NCI-H69 (cell line): ENCODE data around the gene ZNF845.
A peak's percentile ranks its signal among the peaks of the same experiment; 100 is the strongest.
"Not testable (repeated sequence)": the region's sequence is repeated elsewhere in the genome, so short reads cannot be mapped to it uniquely, and the experiment has no call there.

Experiments
- DNase-seq: peaks from one replicate; lab custom pipeline; 2025; lab: John Stamatoyannopoulos, UW

Gene ZNF845

GRCh38 chr19:53333463-53334449, at the start of gene ZNF845:
TSS of gene ZNF845 (plus strand) at chr19:53333749. CDS start at chr19:53341308, 7,559 bp downstream.
- peak; percentile 96 for DNase-seq

- DNase-seq: no peak
Measured at GRCh38 chr19:53285087-53285486, 48.5 kb upstream of the ZNF845 start.

- no peak for DNase-seq
Measured at GRCh38 chr19:53290758-53291549, 42.6 kb upstream of the ZNF845 start.

GRCh38 chr19:53294786-53295441, 38.6 kb upstream of the ZNF845 start:
- DNase-seq: no peak

- DNase-seq: peak; percentile 25
Measured at GRCh38 chr19:53301341-53301740, 32.2 kb upstream of the ZNF845 start.

GRCh38 chr19:53308339-53308811, 25.2 kb upstream of the ZNF845 start:
- DNase-seq: peak; percentile 60

- DNase-seq: no peak
Measured at GRCh38 chr19:53311044-53311443, 22.5 kb upstream of the ZNF845 start.

GRCh38 chr19:53311897-53312296, 21.7 kb upstream of the ZNF845 start:
- DNase-seq: no peak

- DNase-seq: no peak
Measured at GRCh38 chr19:53328967-53329366, 4.6 kb upstream of the ZNF845 start.

GRCh38 chr19:53332484-53332883, 1.1 kb upstream of the ZNF845 start:
- peak; percentile 6 for DNase-seq

- peak; percentile 76 for DNase-seq
Measured at GRCh38 chr19:53333066-53333462, 485 bp upstream of the ZNF845 start.

GRCh38 chr19:53344403-53344802, 10.9 kb downstream of the ZNF845 start:
- DNase-seq: not testable (repeated sequence)

GRCh38 chr19:53355739-53356138, 22.2 kb downstream of the ZNF845 start:
- no peak for DNase-seq

GRCh38 chr19:53357821-53358581, 24.5 kb downstream of the ZNF845 start:
- DNase-seq: no peak

GRCh38 chr19:53360056-53360455, 26.5 kb downstream of the ZNF845 start:
- not testable (repeated sequence) for DNase-seq

GRCh38 chr19:53365134-53365898, 31.8 kb downstream of the ZNF845 start, which contains the start of gene ZNF525:
TSS of gene ZNF525 (plus strand) at chr19:53365705. CDS start at chr19:53372282, 6,577 bp downstream.
- DNase-seq: peak; percentile 96

GRCh38 chr19:53365899-53366493, 32.4 kb downstream of the ZNF845 start:
- DNase-seq: peak; percentile 67

GRCh38 chr19:53372196-53372595, 38.6 kb downstream of the ZNF845 start:
- no peak for DNase-seq

- DNase-seq: no peak
Measured at GRCh38 chr19:53374288-53374687, 40.7 kb downstream of the ZNF845 start.

- no peak for DNase-seq
Measured at GRCh38 chr19:53374743-53375142, 41.2 kb downstream of the ZNF845 start.
